GM18526 (cell line): Measurements from ENCODE around the gene STK32B.

Source experiments
- POLR2A ChIP-seq: IDR thresholded peaks from 3 replicates; pipeline ENCODE4 v1.6.1; 2011; ENCODE audit not compliant: insufficient read length; ENCODE audit errors: extremely low read depth

Gene STK32B

DNA sequence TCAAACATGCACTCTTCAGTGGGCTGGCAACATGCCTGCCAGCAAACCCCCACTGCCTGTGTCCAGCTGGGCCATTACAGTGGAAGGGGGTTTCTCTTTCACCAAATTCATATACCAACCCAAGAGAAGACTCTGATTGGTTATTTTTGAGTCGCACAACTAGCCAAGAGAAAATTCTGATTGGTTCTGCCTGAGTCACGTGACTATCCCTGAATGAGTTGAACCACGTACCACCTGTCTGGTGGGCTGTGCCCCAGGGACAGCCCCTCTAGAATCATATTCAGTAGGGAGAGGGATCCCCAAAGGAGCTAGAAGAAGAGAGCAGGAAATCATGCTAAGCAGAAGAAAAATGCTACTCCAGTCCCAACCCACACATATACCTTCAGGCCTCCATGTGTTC is 313.1 kb downstream of the STK32B start:
- no peak for TF ChIP-seq POLR2A

- TF ChIP-seq POLR2A, result no peak
Measured at GRCh38 chr4:5365071-5366008, 314.1 kb downstream of the STK32B start.

DNA sequence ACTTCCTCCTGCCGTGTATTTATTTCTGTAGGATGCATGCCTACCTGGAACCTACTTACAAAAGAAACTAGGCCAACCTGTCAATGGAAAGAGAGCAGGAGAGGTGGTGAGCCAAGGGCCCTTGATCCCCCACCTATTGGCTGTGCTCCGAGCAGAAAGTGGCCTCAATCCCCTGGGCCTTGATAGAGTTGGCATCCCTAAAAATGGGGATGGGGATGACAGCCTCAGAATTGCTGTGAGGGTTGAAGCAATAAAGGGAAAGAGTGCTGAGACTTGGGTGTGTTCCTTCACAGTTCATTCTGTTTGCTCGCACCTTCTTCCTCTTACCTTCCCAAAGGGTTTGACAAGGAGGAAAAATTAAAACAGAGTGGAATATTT is 314.7 kb downstream of the STK32B start:
- TF ChIP-seq POLR2A, result no peak

- no peak for TF ChIP-seq POLR2A
Measured at GRCh38 chr4:5366421-5366820, 315.1 kb downstream of the STK32B start.

GRCh38 chr4:5368426-5368825 is 317.1 kb downstream of the STK32B start:
- TF ChIP-seq POLR2A, result no peak

- TF ChIP-seq POLR2A, result no peak
Measured at GRCh38 chr4:5370286-5370685, 319.0 kb downstream of the STK32B start.

DNA sequence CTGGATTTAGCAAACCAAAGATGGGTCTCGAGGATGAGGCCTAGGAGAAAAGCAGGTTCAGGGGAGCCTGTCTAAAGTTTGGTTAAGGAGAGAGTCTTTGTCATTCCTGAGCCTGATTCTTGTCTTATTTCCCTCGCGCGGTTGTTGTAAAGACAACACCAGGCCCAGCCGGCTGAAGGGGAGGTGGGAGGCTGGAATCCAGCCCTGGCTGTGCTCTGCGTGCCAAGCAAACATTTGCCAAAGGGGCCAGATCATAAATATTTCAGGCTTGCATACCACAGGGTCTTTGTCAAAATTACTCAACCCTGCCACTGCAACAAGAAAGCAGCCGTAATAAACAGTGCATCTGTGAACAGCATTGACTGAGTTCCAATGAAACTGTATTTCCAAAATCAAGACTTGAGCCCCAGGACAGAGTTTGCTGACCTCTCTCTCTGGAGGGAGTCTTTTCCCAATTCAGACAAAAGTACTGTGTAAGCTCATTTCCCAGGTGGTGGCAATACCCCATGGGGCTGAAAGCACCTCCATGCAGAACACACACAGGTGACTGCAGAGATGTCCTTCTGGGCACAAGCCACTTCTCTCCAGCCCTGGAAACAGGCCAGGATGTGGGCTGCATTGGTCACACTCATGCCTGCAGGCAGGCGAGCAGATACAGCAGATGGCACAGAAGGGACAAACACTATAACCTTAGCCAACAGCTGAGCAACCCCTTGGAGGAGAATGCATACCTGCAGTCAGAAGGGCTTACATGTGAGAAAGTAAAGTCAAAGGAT is 320.3 kb downstream of the STK32B start:
- TF ChIP-seq POLR2A, result no peak

- TF ChIP-seq POLR2A, result no peak
Measured at GRCh38 chr4:5372198-5372597, 320.9 kb downstream of the STK32B start.

- no peak for TF ChIP-seq POLR2A
Measured at GRCh38 chr4:5373327-5373726, 322.0 kb downstream of the STK32B start.

- no peak for TF ChIP-seq POLR2A
Measured at GRCh38 chr4:5374592-5374991, 323.3 kb downstream of the STK32B start.

DNA sequence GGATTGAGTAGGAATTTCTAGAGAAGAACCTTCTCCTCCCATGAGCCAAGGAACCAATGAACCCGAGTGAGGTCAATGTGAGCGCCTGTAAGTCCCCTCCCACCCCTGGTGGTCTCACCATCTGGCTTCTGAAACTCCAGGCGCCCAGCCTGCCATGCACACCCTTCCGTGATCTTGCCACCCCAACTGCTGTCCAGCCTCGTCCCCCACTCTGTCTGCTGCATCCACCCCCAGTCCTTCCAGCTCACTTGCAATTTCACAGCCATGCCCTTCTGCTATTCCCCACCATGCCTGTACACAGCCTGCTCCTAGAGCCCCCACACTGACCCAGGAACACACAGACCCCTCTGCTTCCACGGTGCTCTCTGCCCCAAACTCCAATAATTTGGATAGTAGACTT is 323.7 kb downstream of the STK32B start:
- TF ChIP-seq POLR2A, result no peak

- TF ChIP-seq POLR2A, result no peak
Measured at GRCh38 chr4:5376015-5376414, 324.7 kb downstream of the STK32B start.

DNA sequence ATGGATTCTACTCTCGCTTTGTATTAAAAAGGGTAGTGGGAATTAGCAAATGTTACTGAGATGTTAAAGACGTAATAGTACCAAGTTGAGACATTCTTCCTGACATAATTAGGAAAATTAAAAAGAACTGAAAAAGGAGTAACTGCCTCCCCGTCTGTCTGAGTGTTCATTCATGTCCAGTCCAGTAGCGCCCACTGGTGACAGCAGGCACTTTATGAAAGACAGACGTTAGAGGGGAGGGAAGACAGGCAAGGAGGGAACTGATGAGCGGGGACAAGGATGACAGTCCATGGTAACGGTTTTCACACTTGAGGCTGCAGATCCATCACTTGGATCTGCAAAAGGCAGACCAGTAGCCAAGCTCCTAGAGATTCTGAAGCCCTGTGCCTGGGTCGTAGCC is 326.7 kb downstream of the STK32B start:
- no peak for TF ChIP-seq POLR2A

- no peak for TF ChIP-seq POLR2A
Measured at GRCh38 chr4:5379895-5380294, 328.6 kb downstream of the STK32B start.

- TF ChIP-seq POLR2A, result no peak
Measured at GRCh38 chr4:5381961-5382441, 330.7 kb downstream of the STK32B start.
